Measurements from ENCODE around the gene DCAF8L2. TPM values are rescaled to one million over a fixed set of nuclear protein-coding genes. Genes with fewer than 3 reads are reported as not detected.

Gene DCAF8L2
- total RNA-seq, 1 experiment from 2014 or later = 7.7 TPM

DNA sequence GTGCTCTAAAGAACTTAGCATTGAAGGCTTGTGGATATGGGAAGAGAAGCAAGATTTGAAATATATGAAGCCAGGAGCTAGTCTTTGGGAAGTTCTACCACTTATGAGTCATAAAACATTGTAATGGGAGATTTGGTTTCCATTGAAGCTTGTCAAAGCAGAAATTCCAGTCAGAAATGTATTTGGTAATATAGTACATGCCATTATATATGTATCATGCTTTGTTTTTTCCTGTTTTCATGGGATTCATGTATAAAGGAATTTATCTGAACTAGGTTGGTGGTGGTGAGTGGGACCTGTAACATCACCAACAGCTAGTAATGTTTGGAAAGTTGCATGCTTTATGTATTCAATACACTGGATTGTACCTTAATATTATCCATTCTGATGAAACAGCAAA is 14.6 kb upstream of the DCAF8L2 start:
- Histone ChIP-seq H3K79me2 (ENCODE audit: low read depth) (no peaks in the 10 kb centered on the region), H3K36me3 (ENCODE audit: low read depth) (no peaks in the 10 kb centered on the region), H2AFZ (no peak overlapping the region), H3F3A (ENCODE audit: insufficient read depth, low read depth) (no peaks in the 10 kb centered on the region), H3K9me3 (ENCODE audit: insufficient read depth, low read depth) (no peaks in the 10 kb centered on the region), H3K27me3 (ENCODE audit: insufficient read depth, low read depth) (no peaks in the 10 kb centered on the region), H3K9me2 (ENCODE audit: insufficient read depth) (no peaks in the 10 kb centered on the region), H3K4me2 (no peak overlapping the region), H3K4me1 (replicated peaks; ENCODE audit: insufficient read depth) (peaks cover 9% of the 10 kb centered on the region), H3K27ac (no peak overlapping the region), H3K4me3 (no peak overlapping the region), H4K20me1 (ENCODE audit: insufficient read depth) (no peaks in the 10 kb centered on the region)
- intact Hi-C loops (cut with micrococcal nuclease; ENCODE audit: unreplicated experiment) = no loop called here
- no TSS peak for BruUV-seq (replicated peaks)
- POLR2A ChIA-PET (ENCODE audit: unreplicated experiment) = no interaction called here
- CTCF ChIA-PET = no interaction called here
- TF ChIP-seq, protein P1, sequence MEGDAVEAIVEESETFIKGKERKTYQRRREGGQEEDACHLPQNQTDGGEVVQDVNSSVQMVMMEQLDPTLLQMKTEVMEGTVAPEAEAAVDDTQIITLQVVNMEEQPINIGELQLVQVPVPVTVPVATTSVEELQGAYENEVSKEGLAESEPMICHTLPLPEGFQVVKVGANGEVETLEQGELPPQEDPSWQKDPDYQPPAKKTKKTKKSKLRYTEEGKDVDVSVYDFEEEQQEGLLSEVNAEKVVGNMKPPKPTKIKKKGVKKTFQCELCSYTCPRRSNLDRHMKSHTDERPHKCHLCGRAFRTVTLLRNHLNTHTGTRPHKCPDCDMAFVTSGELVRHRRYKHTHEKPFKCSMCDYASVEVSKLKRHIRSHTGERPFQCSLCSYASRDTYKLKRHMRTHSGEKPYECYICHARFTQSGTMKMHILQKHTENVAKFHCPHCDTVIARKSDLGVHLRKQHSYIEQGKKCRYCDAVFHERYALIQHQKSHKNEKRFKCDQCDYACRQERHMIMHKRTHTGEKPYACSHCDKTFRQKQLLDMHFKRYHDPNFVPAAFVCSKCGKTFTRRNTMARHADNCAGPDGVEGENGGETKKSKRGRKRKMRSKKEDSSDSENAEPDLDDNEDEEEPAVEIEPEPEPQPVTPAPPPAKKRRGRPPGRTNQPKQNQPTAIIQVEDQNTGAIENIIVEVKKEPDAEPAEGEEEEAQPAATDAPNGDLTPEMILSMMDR (conservative IDR thresholded peaks at IDR 0.05) = no peak
- TF ChIP-seq EZH2 (IDR thresholded peaks at IDR 0.05; ENCODE audit: low read depth) = no peak
- peak in 1 of 2 experiments; percentile 54 for DNase-seq

DNA sequence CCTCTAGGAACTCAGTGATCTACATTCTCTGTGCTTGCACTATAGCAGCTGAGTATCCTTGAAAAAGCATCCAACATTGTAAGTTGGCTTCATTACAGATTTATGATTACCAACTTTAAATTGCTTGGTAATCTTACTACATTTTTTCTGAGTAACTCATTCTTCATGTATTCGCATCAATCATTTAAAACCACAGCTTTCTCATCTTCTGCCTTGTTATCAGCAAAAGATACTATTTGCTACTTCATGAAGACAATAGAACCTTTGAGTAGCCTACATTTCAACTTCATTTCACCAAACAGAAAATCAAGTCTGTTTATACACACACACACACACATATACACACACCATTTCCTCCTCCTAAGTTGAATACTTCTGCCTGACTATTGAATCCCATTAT is 6.2 kb upstream of the DCAF8L2 start:
- Histone ChIP-seq H3K27ac (no peak overlapping the region), H3K4me3 (no peak overlapping the region), H3K79me2 (ENCODE audit: low read depth) (no peaks in the 10 kb centered on the region), H3K4me1 (replicated peaks; ENCODE audit: insufficient read depth) (no peaks in the 10 kb centered on the region), H3F3A (ENCODE audit: insufficient read depth, low read depth) (no peaks in the 10 kb centered on the region), H3K27me3 (ENCODE audit: insufficient read depth, low read depth) (no peaks in the 10 kb centered on the region), H3K9me2 (ENCODE audit: insufficient read depth) (no peaks in the 10 kb centered on the region), H4K20me1 (ENCODE audit: insufficient read depth) (no peaks in the 10 kb centered on the region), H3K36me3 (ENCODE audit: low read depth) (no peaks in the 10 kb centered on the region), H3K4me2 (no peak overlapping the region), H3K9me3 (ENCODE audit: insufficient read depth, low read depth) (no peaks in the 10 kb centered on the region), H2AFZ (no peak overlapping the region)
- TF ChIP-seq EZH2 (IDR thresholded peaks at IDR 0.05; ENCODE audit: low read depth) = no peak
- TF ChIP-seq, protein P1 (conservative IDR thresholded peaks at IDR 0.05) = no peak
- DNase-seq = peak in 1 of 2 experiments; percentile 46
- intact Hi-C loops (cut with micrococcal nuclease; ENCODE audit: unreplicated experiment) = no loop called here
- POLR2A ChIA-PET (ENCODE audit: unreplicated experiment) = no interaction called here
- CTCF ChIA-PET = no interaction called here
- no TSS peak for BruUV-seq (replicated peaks)

- no peaks in the 10 kb centered on the region for H3K9me3 ChIP-seq (ENCODE audit: insufficient read depth, low read depth)
- no peaks in the 10 kb centered on the region for H3K4me1 ChIP-seq (replicated peaks; ENCODE audit: insufficient read depth)
- BruUV-seq (replicated peaks) = no TSS peak
- no peaks in the 10 kb centered on the region for H4K20me1 ChIP-seq (ENCODE audit: insufficient read depth)
- intact Hi-C loops (cut with micrococcal nuclease; ENCODE audit: unreplicated experiment) = no loop called here
- no peak overlapping the region for H3K4me2 ChIP-seq
- no peaks in the 10 kb centered on the region for H3K9me2 ChIP-seq (ENCODE audit: insufficient read depth)
- DNase-seq = no peak
- H3K27ac ChIP-seq = no peak overlapping the region
- no peaks in the 10 kb centered on the region for H3K36me3 ChIP-seq (ENCODE audit: low read depth)
- TF ChIP-seq EZH2 (IDR thresholded peaks at IDR 0.05; ENCODE audit: low read depth) = no peak
- TF ChIP-seq, protein P1 (conservative IDR thresholded peaks at IDR 0.05) = no peak
- H3K79me2 ChIP-seq (ENCODE audit: low read depth) = no peaks in the 10 kb centered on the region
- no peak overlapping the region for H3K4me3 ChIP-seq
- no peaks in the 10 kb centered on the region for H3K27me3 ChIP-seq (ENCODE audit: insufficient read depth, low read depth)
- ChIA-PET POLR2A (ENCODE audit: unreplicated experiment) (no interaction called here), CTCF (no interaction called here)
- no peak overlapping the region for H2AFZ ChIP-seq
- no peaks in the 10 kb centered on the region for H3F3A ChIP-seq (ENCODE audit: insufficient read depth, low read depth)
Measured at GRCh38 chrX:27591938-27592337, 1.8 kb downstream of the DCAF8L2 start.

All from PC-9 (cell line).